Measurements from ENCODE around the gene CRADD. TPM values are rescaled to one million over a fixed set of nuclear protein-coding genes. Genes with fewer than 3 reads are reported as not detected.

CRADD gene
- total RNA-seq, 1 donor from 2014 or later = 19.1 TPM

DNA sequence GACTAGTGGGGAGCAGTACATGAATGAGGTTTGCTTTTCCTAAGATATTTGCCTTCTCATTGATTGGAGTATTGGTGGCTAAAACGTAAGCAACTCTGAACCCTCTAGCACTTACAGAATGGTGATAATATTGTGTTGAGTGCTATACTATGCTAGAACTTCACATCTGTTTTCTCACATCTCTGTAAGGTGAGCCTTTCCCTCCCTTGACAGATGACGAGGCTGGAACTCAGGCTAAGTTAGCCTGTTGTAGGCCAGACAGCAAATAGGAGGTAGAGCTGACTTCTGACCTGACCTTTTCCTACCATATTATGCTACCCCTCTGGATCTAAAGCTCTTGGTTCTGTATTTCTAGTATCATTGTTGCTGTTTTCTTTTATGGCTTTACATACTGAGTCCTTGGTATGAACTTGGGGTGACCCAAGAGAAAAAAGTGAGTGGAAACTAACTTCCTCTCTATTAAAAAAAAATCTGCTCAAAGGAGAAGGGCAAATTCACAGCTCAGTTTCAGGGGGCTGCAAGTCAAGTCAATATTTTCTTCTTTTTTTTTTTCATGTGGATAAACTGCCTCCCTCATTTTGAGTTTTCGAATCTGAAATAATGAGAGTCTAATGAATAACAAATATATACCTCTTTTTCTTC is 85.9 kb downstream of the CRADD start:
- no peak for TF ChIP-seq CTCF (IDR thresholded peaks at IDR 0.05; ENCODE audit: insufficient read depth, low read length, poor library complexity, severe bottlenecking)
- Histone ChIP-seq H3K27me3 (ENCODE audit: control insufficient read depth, insufficient read depth, low read length) (no peaks in the 10 kb centered on the region), H3K36me3 (ENCODE audit: control insufficient read depth, insufficient read depth, low read length) (no peaks in the 10 kb centered on the region), H3K4me3 (ENCODE audit: low read depth, low read length) (no peak overlapping the region)
- no peak for DNase-seq (ENCODE audit: low read depth)

DNA sequence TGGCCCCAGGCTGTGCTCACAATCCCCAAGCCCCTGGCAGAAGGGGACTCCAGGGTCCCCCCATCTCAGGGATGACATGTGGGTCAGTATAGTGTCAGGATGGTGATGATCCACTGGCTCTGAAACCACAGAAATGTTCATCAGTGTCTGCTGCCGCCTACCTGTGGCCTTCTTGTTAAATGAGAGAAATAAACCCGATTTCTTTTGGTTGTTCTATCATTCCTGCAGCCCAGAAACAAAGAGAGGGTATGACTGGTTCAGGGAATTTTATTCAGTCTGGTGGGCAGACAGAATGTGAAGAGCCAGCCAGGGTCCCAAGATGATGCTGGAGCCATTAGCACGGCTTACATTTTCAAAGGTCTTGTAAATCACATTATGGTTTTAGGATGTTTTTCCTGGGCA is 86.6 kb downstream of the CRADD start:
- Histone ChIP-seq H3K4me3 (ENCODE audit: low read depth, low read length) (no peak overlapping the region), H3K27me3 (ENCODE audit: control insufficient read depth, insufficient read depth, low read length) (no peaks in the 10 kb centered on the region), H3K36me3 (ENCODE audit: control insufficient read depth, insufficient read depth, low read length) (no peaks in the 10 kb centered on the region)
- DNase-seq (ENCODE audit: low read depth) = no peak
- no peak for TF ChIP-seq CTCF (IDR thresholded peaks at IDR 0.05; ENCODE audit: insufficient read depth, low read length, poor library complexity, severe bottlenecking)

GRCh38 chr12:93766371-93766770 is 89.2 kb downstream of the CRADD start:
- DNase-seq (ENCODE audit: low read depth) = no peak
- Histone ChIP-seq H3K36me3 (ENCODE audit: control insufficient read depth, insufficient read depth, low read length) (no peaks in the 10 kb centered on the region), H3K4me3 (ENCODE audit: low read depth, low read length) (no peak overlapping the region), H3K27me3 (ENCODE audit: control insufficient read depth, insufficient read depth, low read length) (no peaks in the 10 kb centered on the region)
- TF ChIP-seq CTCF (IDR thresholded peaks at IDR 0.05; ENCODE audit: insufficient read depth, low read length, poor library complexity, severe bottlenecking) = no peak

DNA sequence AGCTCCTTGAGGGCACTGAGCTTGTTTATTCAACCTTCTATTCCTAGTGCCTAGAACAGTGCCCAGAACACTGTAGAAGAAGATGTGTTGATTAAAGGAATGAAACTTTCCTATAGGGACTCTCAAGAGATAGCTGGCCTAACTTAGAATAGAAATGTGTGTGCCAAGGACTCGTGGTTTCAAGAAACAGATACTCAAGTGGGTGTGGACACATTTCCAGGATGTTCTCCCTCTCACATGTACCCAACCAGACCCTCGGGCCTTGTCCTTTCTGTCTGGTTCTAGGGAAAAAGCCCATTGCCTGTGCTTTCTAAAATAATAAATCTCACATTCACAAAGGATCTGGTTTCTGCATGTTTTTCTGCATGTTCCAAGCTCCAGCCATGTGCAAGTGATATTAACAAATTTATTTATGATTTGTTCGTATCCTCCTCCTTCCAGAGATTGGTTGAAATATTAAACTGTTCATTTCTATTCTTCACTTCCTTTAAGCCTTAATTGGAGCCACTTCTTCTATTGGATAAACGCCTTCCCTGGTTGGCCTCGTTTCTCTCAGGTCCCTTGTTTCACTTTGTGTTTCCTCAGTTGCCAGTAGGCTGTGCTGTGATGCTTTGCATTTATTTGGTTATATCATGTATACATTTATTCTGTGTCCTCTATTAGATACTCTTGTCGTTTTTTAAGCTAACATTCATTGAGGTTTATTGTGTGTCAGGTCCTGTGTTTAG is 89.8 kb downstream of the CRADD start:
- Histone ChIP-seq H3K4me3 (ENCODE audit: low read depth, low read length) (no peak overlapping the region), H3K36me3 (ENCODE audit: control insufficient read depth, insufficient read depth, low read length) (no peaks in the 10 kb centered on the region), H3K27me3 (ENCODE audit: control insufficient read depth, insufficient read depth, low read length) (no peaks in the 10 kb centered on the region)
- TF ChIP-seq CTCF (IDR thresholded peaks at IDR 0.05; ENCODE audit: insufficient read depth, low read length, poor library complexity, severe bottlenecking) = peak; percentile 45
- DNase-seq (ENCODE audit: low read depth) = no peak

DNA sequence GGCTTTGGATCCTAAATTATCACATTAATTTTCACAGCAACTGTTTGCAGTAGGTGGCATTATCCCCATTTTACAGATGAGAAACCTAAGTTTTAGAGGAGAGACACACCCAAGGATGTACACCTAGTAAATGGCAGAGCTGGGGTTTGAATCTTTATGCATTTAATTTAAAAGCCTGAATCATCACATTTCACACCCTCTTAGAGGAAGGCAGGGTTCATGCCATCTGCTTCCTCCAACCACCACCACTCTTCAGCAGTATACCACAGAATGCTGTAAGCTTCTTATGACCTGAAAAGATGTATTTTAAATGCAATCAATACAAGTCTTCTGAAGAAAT is 90.3 kb downstream of the CRADD start:
- H3K27me3 ChIP-seq (ENCODE audit: control insufficient read depth, insufficient read depth, low read length) = no peaks in the 10 kb centered on the region
- no peak for TF ChIP-seq CTCF (IDR thresholded peaks at IDR 0.05; ENCODE audit: insufficient read depth, low read length, poor library complexity, severe bottlenecking)
- DNase-seq (ENCODE audit: low read depth) = no peak
- H3K4me3 ChIP-seq (ENCODE audit: low read depth, low read length) = no peak overlapping the region
- no peaks in the 10 kb centered on the region for H3K36me3 ChIP-seq (ENCODE audit: control insufficient read depth, insufficient read depth, low read length)

Measured in kidney epithelial cell (primary cell).